22Rv1 (cell line): ENCODE results near the gene PKD2L1.

Experiments used
- CTCF ChIP-seq: fragments of 450-650 bp; IDR thresholded peaks from 2 replicates; pipeline ENCODE4 v1.5.1; 2017; ENCODE audit warnings: mild to moderate bottlenecking
- ZFX ChIP-seq: fragments of 450-650 bp; IDR thresholded peaks from 2 replicates; pipeline ENCODE4 v1.6.1; 2017; ENCODE audit warnings: antibody characterized with exemption, borderline replicate concordance

DNA sequence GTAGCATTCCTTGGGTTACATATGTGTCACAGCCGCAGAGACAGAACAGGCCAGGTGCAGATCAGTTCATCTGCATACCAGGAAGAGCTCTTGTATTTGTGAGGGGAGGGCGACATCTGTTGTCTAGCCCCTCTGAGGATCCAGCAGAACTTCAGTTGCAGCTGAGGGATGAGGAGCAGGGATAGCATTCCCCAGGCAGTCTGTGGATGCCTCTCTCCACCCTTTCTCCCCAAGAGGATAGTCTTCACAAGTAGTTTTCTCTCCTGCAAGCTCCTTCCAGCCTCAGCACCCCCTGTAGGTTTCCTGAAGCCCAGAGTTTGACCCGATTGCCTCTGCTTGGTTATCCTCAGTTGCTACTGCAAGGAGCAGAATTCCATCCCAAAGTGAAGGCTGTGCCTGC lies 19.6 kb upstream of the PKD2L1 start:
- no peak for TF ChIP-seq CTCF
- no peak for TF ChIP-seq ZFX
